ENCODE data around the gene ACADSB.

GRCh38 chr10:123103944-123104343, 95.1 kb downstream of the ACADSB start:
- TF ChIP-seq CTCF (IDR thresholded peaks at IDR 0.05) (no peak), ZFX (IDR thresholded peaks at IDR 0.05; ENCODE audit: borderline replicate concordance) (no peak)

Measured in 22Rv1 (cell line).